Mesenchymal stem cell (in vitro differentiated cells and primary cell): Measurements from ENCODE around the gene POLD3.
A peak's percentile ranks its signal among the peaks of the same experiment; 100 is the strongest.
"Not testable (repeated sequence)": the region's sequence is repeated elsewhere in the genome, so short reads cannot be mapped to it uniquely, and the experiment has no call there.

Experiments
- DNase-seq: peaks from one replicate; pipeline ENCODE4 v3.0.0-alpha.2; 2013
- H2AFZ ChIP-seq: one replicate; pipeline ENCODE4 v1.6.1; 2013; ENCODE audit warnings: low read depth, mild to moderate bottlenecking, control low read depth, inconsistent platforms, low read length, moderate library complexity
- H2AK5ac ChIP-seq: 2 replicates; pipeline ENCODE4 v1.6.1; 2013; ENCODE audit warnings: low read length, moderate library complexity, mild to moderate bottlenecking, inconsistent platforms; ENCODE audit not compliant: severe bottlenecking
- H2BK120ac ChIP-seq: one replicate; pipeline ENCODE4 v1.6.1; 2013; ENCODE audit warnings: low read depth, mild to moderate bottlenecking, inconsistent platforms, low read length, moderate library complexity
- H2BK12ac ChIP-seq, 2 experiments: one replicate each; pipeline ENCODE4 v1.6.1; 2013; ENCODE audit warnings: inconsistent platforms in 2 of 2, low read length in 2 of 2, mild to moderate bottlenecking in 2 of 2, moderate library complexity in 2 of 2, control low read depth in 1 of 2
- H2BK15ac ChIP-seq: one replicate; pipeline ENCODE4 v1.6.1; 2013; ENCODE audit warnings: mild to moderate bottlenecking, low read depth, inconsistent platforms; ENCODE audit not compliant: poor library complexity, severe bottlenecking
- H2BK5ac ChIP-seq: 2 replicates; pipeline ENCODE4 v1.6.1; 2013; ENCODE audit warnings: low read depth, mild to moderate bottlenecking, low read length, control low read depth, inconsistent platforms; ENCODE audit not compliant: poor library complexity, severe bottlenecking
- H3K14ac ChIP-seq, 2 experiments: one replicate each; pipeline ENCODE4 v1.6.1; 2013; ENCODE audit warnings: inconsistent platforms in 2 of 2, low read length in 2 of 2, control low read depth in 1 of 2, mild to moderate bottlenecking in 1 of 2, moderate library complexity in 1 of 2
- H3K18ac ChIP-seq, 2 experiments: one replicate each; pipeline ENCODE4 v1.6.1; 2013; ENCODE audit warnings: inconsistent platforms in 2 of 2, low read length in 2 of 2, control low read depth in 1 of 2, low read depth in 1 of 2, mild to moderate bottlenecking in 1 of 2
- H3K23ac ChIP-seq, 2 experiments: one replicate each; pipeline ENCODE4 v1.6.1; 2013; ENCODE audit warnings: inconsistent platforms in 2 of 2, low read length in 2 of 2, mild to moderate bottlenecking in 2 of 2, moderate library complexity in 2 of 2, control low read depth in 1 of 2
- H3K27ac ChIP-seq: 2 replicates; pipeline ENCODE4 v1.5.1; 2013; ENCODE audit warnings: mild to moderate bottlenecking, moderate library complexity, low read length, control low read depth, inconsistent platforms; ENCODE audit not compliant: poor library complexity, severe bottlenecking
- H3K27me3 ChIP-seq, 2 experiments: 2 replicates each; pipeline versions ENCODE4 v1.6.1 to v1.7.0; 2013; ENCODE audit warnings: low read length in 2 of 2, mild to moderate bottlenecking in 2 of 2, moderate library complexity in 2 of 2, control low read depth in 1 of 2, inconsistent platforms in 1 of 2; ENCODE audit not compliant: control insufficient read depth in 1 of 2, insufficient read depth in 1 of 2
- H3K36me3 ChIP-seq, 2 experiments: 2 replicates each; pipeline versions ENCODE4 v1.6.1 to v1.7.0; 2013; ENCODE audit warnings: low read length in 2 of 2, control low read depth in 1 of 2, inconsistent platforms in 1 of 2, low read depth in 1 of 2, mild to moderate bottlenecking in 1 of 2; ENCODE audit not compliant: insufficient read depth in 2 of 2, control insufficient read depth in 1 of 2
- H3K4ac ChIP-seq, 2 experiments: one replicate each; pipeline ENCODE4 v1.6.1; 2013; ENCODE audit warnings: inconsistent platforms in 2 of 2, low read length in 2 of 2, mild to moderate bottlenecking in 2 of 2, moderate library complexity in 2 of 2, control low read depth in 1 of 2, low read depth in 1 of 2
- H3K4me1 ChIP-seq: 2 replicates; pipeline ENCODE4 v1.6.1; 2013; ENCODE audit warnings: low read depth, low read length, control low read depth; ENCODE audit not compliant: control insufficient read depth, insufficient read depth
- H3K4me2 ChIP-seq: 2 replicates; pipeline ENCODE4 v1.6.1; 2013; ENCODE audit warnings: low read length, mild to moderate bottlenecking, inconsistent platforms; ENCODE audit not compliant: poor library complexity, severe bottlenecking
- H3K4me3 ChIP-seq, 2 experiments: 2 replicates each; pipeline versions ENCODE4 v1.5.1 to v1.7.0; 2013; ENCODE audit warnings: low read length in 2 of 2, mild to moderate bottlenecking in 2 of 2, control low read depth in 1 of 2, low read depth in 1 of 2; ENCODE audit not compliant: insufficient read depth in 1 of 2
- H3K79me1 ChIP-seq: replicated peaks from 2 replicates; pipeline ENCODE4 v1.6.1; 2013; ENCODE audit warnings: mild to moderate bottlenecking, control low read depth, low read length, inconsistent platforms; ENCODE audit not compliant: poor library complexity, severe bottlenecking
- H3K9ac ChIP-seq: 2 replicates; pipeline ENCODE4 v1.7.0; 2013; ENCODE audit warnings: mild to moderate bottlenecking, low read length, moderate library complexity
- H3K9me3 ChIP-seq: 2 replicates; pipeline ENCODE4 v1.7.0; 2013; ENCODE audit warnings: mild to moderate bottlenecking, low read length; ENCODE audit not compliant: control insufficient read depth
- H4K8ac ChIP-seq: one replicate; pipeline ENCODE4 v1.6.1; 2013; ENCODE audit warnings: inconsistent platforms, mild to moderate bottlenecking, low read length, moderate library complexity
- H4K91ac ChIP-seq: one replicate; pipeline ENCODE4 v1.6.1; 2013; ENCODE audit warnings: mild to moderate bottlenecking, low read length, inconsistent platforms
- WGBS: methylation state at CpG from one replicate; pipeline ENCODE4 v1.1.7; 2013; ENCODE audit warnings: mixed read lengths; 5-methylcytosine and 5-hydroxymethylcytosine counted together

Gene POLD3

GRCh38 chr11:74650498-74650897, 58.1 kb downstream of the POLD3 start:
- H2BK12ac ChIP-seq, result no peak overlapping the region
- DNase-seq, result peak; percentile 88
- 36% methylated on average over 2 of the region's 2 CpGs for WGBS

GRCh38 chr11:74654976-74655375, 62.6 kb downstream of the POLD3 start:
- Histone ChIP-seq H2BK120ac (no peak overlapping the region), H4K91ac (no peak overlapping the region), H3K4me2 (no peak overlapping the region), H3K18ac (no peak overlapping the region), H3K9ac (no peak overlapping the region), H3K36me3 (no peaks in the 10 kb centered on the region), H3K23ac (no peak overlapping the region), H2BK12ac (no peak overlapping the region), H3K14ac (no peak overlapping the region), H3K79me1 (peaks cover 2% of the 10 kb centered on the region), H3K4ac (no peak overlapping the region), H4K8ac (no peak overlapping the region), H3K9me3 (no peaks in the 10 kb centered on the region), H2AK5ac (no peak overlapping the region), H3K4me3 (no peak overlapping the region), H3K27ac (no peak overlapping the region), H2BK15ac (no peak overlapping the region), H3K27me3 (no peaks in the 10 kb centered on the region), H2AFZ (no peak overlapping the region), H3K4me1 (peaks cover 2% of the 10 kb centered on the region), H2BK5ac (no peak overlapping the region)
- no peak for DNase-seq
- WGBS, result 94% methylated on average over 4 of the region's 5 CpGs

More at GRCh38 chr11:74650498-74650897, 58.1 kb downstream of the POLD3 start:
- peaks cover 5% of the 10 kb centered on the region for H3K79me1 ChIP-seq
- no peak overlapping the region for H4K91ac ChIP-seq
- H3K9ac ChIP-seq, result no peak overlapping the region
- H3K4me3 ChIP-seq, result peak overlapping the region in 1 of 2 experiments; percentile 44
- H2BK120ac ChIP-seq, result no peak overlapping the region
- H3K27ac ChIP-seq, result no peak overlapping the region
- H3K4me2 ChIP-seq, result no peak overlapping the region
- peaks cover 0 to 3% of the 10 kb centered on the region in 2 experiments for H3K36me3 ChIP-seq
- H2AK5ac ChIP-seq, result no peak overlapping the region
- H2BK5ac ChIP-seq, result no peak overlapping the region
- H2BK15ac ChIP-seq, result no peak overlapping the region
- H4K8ac ChIP-seq, result no peak overlapping the region
- H3K4ac ChIP-seq, result no peak overlapping the region
- peaks cover 4% of the 10 kb centered on the region for H3K4me1 ChIP-seq
- no peak overlapping the region for H3K14ac ChIP-seq
- no peaks in the 10 kb centered on the region for H3K27me3 ChIP-seq
- H3K18ac ChIP-seq, result no peak overlapping the region
- H2AFZ ChIP-seq, result no peak overlapping the region
- no peak overlapping the region for H3K23ac ChIP-seq
- no peaks in the 10 kb centered on the region for H3K9me3 ChIP-seq

- not testable (repeated sequence) for H2BK12ac ChIP-seq, H2AFZ ChIP-seq, H3K4me3 ChIP-seq, H2BK5ac ChIP-seq, H4K8ac ChIP-seq, H3K4me2 ChIP-seq, H3K14ac ChIP-seq, H2BK120ac ChIP-seq, H3K23ac ChIP-seq, H4K91ac ChIP-seq, H3K9ac ChIP-seq, H3K27me3 ChIP-seq, H3K18ac ChIP-seq, H3K27ac ChIP-seq, H2AK5ac ChIP-seq, H3K36me3 ChIP-seq, H3K4ac ChIP-seq, H3K9me3 ChIP-seq, DNase-seq, H3K4me1 ChIP-seq, H2BK15ac ChIP-seq, H3K79me1 ChIP-seq
- 49% methylated on average over 4 of the region's 4 CpGs for WGBS
Observed at GRCh38 chr11:74659124-74659523, 66.7 kb downstream of the POLD3 start.

DNA sequence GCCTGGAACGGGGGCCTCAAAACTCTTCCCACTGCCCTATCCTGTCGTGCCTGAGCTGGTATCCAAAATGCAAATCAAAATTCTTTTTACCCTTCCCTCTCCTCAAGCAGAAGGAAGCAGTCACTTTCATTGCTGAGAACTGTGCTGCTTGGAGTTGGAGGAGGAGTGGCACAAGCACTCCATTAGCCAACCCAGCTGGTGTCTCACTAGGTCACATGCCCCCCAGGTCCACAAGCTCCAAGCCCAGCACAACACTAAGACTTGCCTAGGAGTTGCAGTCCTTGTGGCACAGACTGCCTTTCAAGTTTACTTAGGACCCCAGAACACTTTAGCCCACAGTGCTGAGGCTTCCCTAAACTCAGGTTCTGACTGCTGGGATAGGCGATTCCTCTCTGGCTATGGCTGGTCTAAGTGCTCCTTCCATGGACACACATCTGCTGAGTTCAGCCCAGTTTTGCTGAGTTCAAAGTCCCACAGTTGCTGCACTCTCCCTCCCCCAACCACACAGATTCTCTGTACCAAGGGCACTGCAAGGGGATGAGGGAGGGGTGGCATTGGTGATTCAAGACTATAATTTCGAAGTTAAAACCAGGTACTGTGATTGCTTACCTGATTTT, 70.2 kb downstream of the POLD3 start:
- H4K8ac ChIP-seq, result no peak overlapping the region
- no peak overlapping the region for H2BK120ac ChIP-seq
- H3K9me3 ChIP-seq, result no peaks in the 10 kb centered on the region
- H3K18ac ChIP-seq, result no peak overlapping the region
- peaks cover 5% of the 10 kb centered on the region for H3K79me1 ChIP-seq
- H3K14ac ChIP-seq, result no peak overlapping the region
- H2BK15ac ChIP-seq, result no peak overlapping the region
- H3K27ac ChIP-seq, result no peak overlapping the region
- WGBS, result 96% methylated on average over 2 of the region's 4 CpGs
- H3K4me1 ChIP-seq, result no peaks in the 10 kb centered on the region
- no peak overlapping the region for H3K23ac ChIP-seq
- H3K27me3 ChIP-seq, result no peaks in the 10 kb centered on the region
- no peak for DNase-seq
- H4K91ac ChIP-seq, result no peak overlapping the region
- H3K4ac ChIP-seq, result no peak overlapping the region
- no peak overlapping the region for H2BK12ac ChIP-seq
- H3K36me3 ChIP-seq, result no peaks in the 10 kb centered on the region
- no peak overlapping the region for H3K4me2 ChIP-seq
- no peak overlapping the region for H2BK5ac ChIP-seq
- H3K4me3 ChIP-seq, result no peak overlapping the region
- H2AK5ac ChIP-seq, result no peak overlapping the region
- no peak overlapping the region for H3K9ac ChIP-seq
- H2AFZ ChIP-seq, result no peak overlapping the region
